H9 (cell line): ENCODE measurements around the gene SLC2A8. TPM values are rescaled to one million over a fixed set of nuclear protein-coding genes. Genes with fewer than 3 reads are reported as not detected.

Experiments
- DNase-seq: peaks from one replicate; pipeline ENCODE4 v3.0.0-alpha.2; 2017
- H2AFZ ChIP-seq: one replicate; pipeline ENCODE4 v1.6.1; 2013; ENCODE audit warnings: mild to moderate bottlenecking, low read length, control low read depth, moderate library complexity
- H2AK5ac ChIP-seq: 2 replicates; pipeline ENCODE4 v1.6.1; 2013; ENCODE audit warnings: low read length, control low read depth, mixed read lengths; ENCODE audit not compliant: insufficient read length
- H2BK120ac ChIP-seq: one replicate; pipeline ENCODE4 v1.6.1; 2013; ENCODE audit warnings: low read depth, mild to moderate bottlenecking, low read length, control low read depth, inconsistent platforms; ENCODE audit not compliant: poor library complexity, severe bottlenecking
- H2BK12ac ChIP-seq: 2 replicates; pipeline ENCODE4 v1.6.1; 2013; ENCODE audit warnings: low read length, control low read depth, mixed read lengths, low read depth; ENCODE audit not compliant: insufficient read length
- H2BK15ac ChIP-seq: 2 replicates; pipeline ENCODE4 v1.6.1; 2013; ENCODE audit warnings: low read depth, low read length, control low read depth
- H2BK20ac ChIP-seq: one replicate; pipeline ENCODE4 v1.6.1; 2013; ENCODE audit warnings: low read depth, mild to moderate bottlenecking, low read length, control low read depth, inconsistent platforms; ENCODE audit not compliant: poor library complexity, severe bottlenecking
- H2BK5ac ChIP-seq: 2 replicates; pipeline ENCODE4 v1.6.1; 2013; ENCODE audit warnings: low read length, control low read depth, mixed read lengths; ENCODE audit not compliant: insufficient read length
- H3K14ac ChIP-seq: 2 replicates; pipeline ENCODE4 v1.6.1; 2013; ENCODE audit warnings: low read length, control low read depth; ENCODE audit not compliant: insufficient read depth
- H3K18ac ChIP-seq: 2 replicates; pipeline ENCODE4 v1.6.1; 2013; ENCODE audit warnings: low read depth, mild to moderate bottlenecking, mixed read lengths, low read length, control low read depth; ENCODE audit not compliant: insufficient read length
- H3K23ac ChIP-seq: 2 replicates; pipeline ENCODE4 v1.6.1; 2013; ENCODE audit warnings: low read length, control low read depth, mixed read lengths, low read depth; ENCODE audit not compliant: insufficient read length
- H3K23me2 ChIP-seq: 2 replicates; pipeline ENCODE4 v1.6.1; 2013; ENCODE audit warnings: low read depth, mild to moderate bottlenecking, mixed read lengths, low read length, control low read depth; ENCODE audit not compliant: insufficient read length, poor library complexity, severe bottlenecking
- H3K27ac ChIP-seq: 2 replicates; pipeline ENCODE4 v1.5.1; 2013; ENCODE audit warnings: low read length, control low read depth, mixed read lengths, low read depth; ENCODE audit not compliant: insufficient read length
- H3K27me3 ChIP-seq: 2 replicates; pipeline ENCODE4 v1.6.1; 2013; ENCODE audit warnings: low read length, control low read depth, inconsistent platforms; ENCODE audit not compliant: insufficient read depth
- H3K4ac ChIP-seq: 2 replicates; pipeline ENCODE4 v1.6.1; 2013; ENCODE audit warnings: low read depth, mild to moderate bottlenecking, control low read depth, inconsistent platforms, low read length, moderate library complexity
- H3K4me1 ChIP-seq: 2 replicates; pipeline ENCODE4 v1.6.1; 2013; ENCODE audit warnings: low read length, control low read depth, inconsistent platforms; ENCODE audit not compliant: insufficient read depth
- H3K4me2 ChIP-seq: 2 replicates; pipeline ENCODE4 v1.6.1; 2013; ENCODE audit warnings: low read length, control low read depth, mixed read lengths; ENCODE audit not compliant: insufficient read length, insufficient read depth
- H3K56ac ChIP-seq: 2 replicates; pipeline ENCODE4 v1.6.1; 2013; ENCODE audit warnings: low read depth, mild to moderate bottlenecking, mixed read lengths, low read length, control low read depth; ENCODE audit not compliant: insufficient read length
- H3K79me1 ChIP-seq: 2 replicates; pipeline ENCODE4 v1.6.1; 2013; ENCODE audit warnings: low read depth, mild to moderate bottlenecking, moderate library complexity, low read length, control low read depth, inconsistent platforms; ENCODE audit not compliant: insufficient read depth, poor library complexity, severe bottlenecking
- H3K79me2 ChIP-seq: 2 replicates; pipeline ENCODE4 v1.6.1; 2013; ENCODE audit warnings: low read length, control low read depth, inconsistent platforms; ENCODE audit not compliant: insufficient read depth
- H3K9ac ChIP-seq: 2 replicates; pipeline ENCODE4 v1.6.1; 2013; ENCODE audit warnings: low read length, control low read depth, mixed read lengths; ENCODE audit not compliant: insufficient read length; ENCODE audit errors: extremely low read depth
- H3K9me3 ChIP-seq: one replicate; pipeline ENCODE4 v1.6.1; 2013; ENCODE audit warnings: low read depth, low read length, inconsistent platforms; ENCODE audit not compliant: control insufficient read depth
- H3T11ph ChIP-seq: one replicate; pipeline ENCODE4 v1.6.1; 2013; ENCODE audit warnings: mild to moderate bottlenecking, low read length, control low read depth, inconsistent platforms
- H4K20me1 ChIP-seq: one replicate; pipeline ENCODE4 v1.6.1; 2013; ENCODE audit not compliant: control insufficient read depth, insufficient read length, insufficient read depth
- H4K5ac ChIP-seq: 2 replicates; pipeline ENCODE4 v1.6.1; 2013; ENCODE audit warnings: low read depth, mild to moderate bottlenecking, mixed read lengths, low read length, control low read depth; ENCODE audit not compliant: insufficient read length
- H4K8ac ChIP-seq: replicated peaks from 2 replicates; pipeline ENCODE4 v1.6.1; 2013; ENCODE audit warnings: low read length, control low read depth, mixed read lengths, low read depth; ENCODE audit not compliant: insufficient read length
- H4K91ac ChIP-seq: 2 replicates; pipeline ENCODE4 v1.6.1; 2013; ENCODE audit warnings: low read depth, mild to moderate bottlenecking, moderate library complexity, mixed read lengths, low read length, control low read depth; ENCODE audit not compliant: insufficient read length
- H3K27ac Mint-ChIP-seq, 3 experiments: 2 replicates in 2 of 3; 3 replicates in 1 of 3; pipeline ENCODE4 v1.8.0; 2020 to 2021; ENCODE audit warnings: mixed read lengths in 3 of 3, mild to moderate bottlenecking in 1 of 3, moderate library complexity in 1 of 3
- H3K27me3 Mint-ChIP-seq: 2 replicates; pipeline ENCODE4 v1.8.0; 2021; ENCODE audit warnings: low read depth, mild to moderate bottlenecking, moderate library complexity, mixed read lengths
- H3K36me3 Mint-ChIP-seq, 3 experiments: 2 replicates in 2 of 3; 3 replicates in 1 of 3; pipeline ENCODE4 v1.8.0; 2020 to 2021; ENCODE audit warnings: low read depth in 3 of 3, mixed read lengths in 3 of 3; ENCODE audit not compliant: insufficient read depth in 1 of 3
- H3K4me1 Mint-ChIP-seq, 2 experiments: 2 replicates each; pipeline ENCODE4 v1.8.0; 2020; ENCODE audit warnings: mixed read lengths in 2 of 2
- H3K4me3 Mint-ChIP-seq, 2 experiments: 2 replicates in 1 of 2; 3 replicates in 1 of 2; pipeline ENCODE4 v1.8.0; 2020 to 2021; ENCODE audit warnings: mild to moderate bottlenecking in 2 of 2, mixed read lengths in 2 of 2, moderate library complexity in 1 of 2
- H3K9me3 Mint-ChIP-seq, 2 experiments: 2 replicates in 1 of 2; 3 replicates in 1 of 2; pipeline ENCODE4 v1.8.0; 2020; ENCODE audit warnings: mild to moderate bottlenecking in 2 of 2, mixed read lengths in 2 of 2, moderate library complexity in 1 of 2
- CTCF ChIP-seq: fragments of 200-600 bp; sonication (generic); conservative IDR thresholded peaks from 3 replicates; pipeline ENCODE4 v1.8.0; 2021; ENCODE audit warnings: antibody characterized with exemption, mild to moderate bottlenecking
- WGBS: extraction: QIAGEN DNeasy Blood & Tissue Kit; methylation state at CpG from one replicate; pipeline ENCODE4 v1.1.7; 2013; ENCODE audit warnings: missing lambda C conversion rate, low lambda C conversion rate, mixed read lengths; ENCODE audit not compliant: insufficient read length; ENCODE audit errors: extremely low coverage; 5-methylcytosine and 5-hydroxymethylcytosine counted together
- total RNA-seq: library from RNA; stranded (reverse); gene quantifications from 2 replicates; pipeline ENCODE4 v1.2.1, GENCODE V29; 2021

Gene SLC2A8
- total RNA-seq, 1 experiment from 2014 or later, result 38.3 TPM

GRCh38 chr9:127360829-127361228, 36.1 kb upstream of the SLC2A8 start:
- H3K79me1 ChIP-seq, result no peaks in the 10 kb centered on the region
- H3K56ac ChIP-seq, result no peak overlapping the region
- H3K23ac ChIP-seq, result no peak overlapping the region
- H2AK5ac ChIP-seq, result no peak overlapping the region
- H2BK120ac ChIP-seq, result no peak overlapping the region
- Mint-ChIP-seq H3K4me1 (peaks cover under 1 to 4% of the 10 kb centered on the region in 2 experiments; a peak in 2 of 4 replicates), H3K27me3 (no peaks in the 10 kb centered on the region), H3K36me3 (peaks cover 5 to 8% (median 6%) of the 10 kb centered on the region in 3 experiments; a peak in 4 of 7 replicates), H3K9me3 (no peaks in the 10 kb centered on the region), H3K27ac (no peak overlapping the region), H3K4me3 (no peak overlapping the region)
- peak; percentile 67 for TF ChIP-seq CTCF
- DNase-seq, result peak; percentile 74
- H3K9ac ChIP-seq, result no peak overlapping the region
- H3K4ac ChIP-seq, result no peak overlapping the region
- no peak overlapping the region for H2BK12ac ChIP-seq
- H3K79me2 ChIP-seq, result no peaks in the 10 kb centered on the region
- H3K4me2 ChIP-seq, result no peak overlapping the region
- no peaks in the 10 kb centered on the region for H3K27me3 ChIP-seq
- H3K27ac ChIP-seq, result no peak overlapping the region
- no peak overlapping the region for H2BK20ac ChIP-seq
- H4K8ac ChIP-seq, result no peak overlapping the region
- H3K9me3 ChIP-seq, result no peaks in the 10 kb centered on the region
- no peaks in the 10 kb centered on the region for H3K4me1 ChIP-seq
- no CpG with 5 or more reads among the region's 2 CpGs for WGBS
- no peaks in the 10 kb centered on the region for H4K20me1 ChIP-seq
- no peak overlapping the region for H2AFZ ChIP-seq
- H3K23me2 ChIP-seq, result no peaks in the 10 kb centered on the region
- no peak overlapping the region for H4K5ac ChIP-seq
- no peak overlapping the region for H2BK15ac ChIP-seq
- no peak overlapping the region for H4K91ac ChIP-seq
- H3K14ac ChIP-seq, result no peak overlapping the region
- no peak overlapping the region for H2BK5ac ChIP-seq
- H3K18ac ChIP-seq, result no peak overlapping the region
- no peak overlapping the region for H3T11ph ChIP-seq
